ENCODE data around the gene PMVK.
A peak's percentile ranks its signal among the peaks of the same experiment; 100 is the strongest.

GRCh38 chr1:154962156-154962749 is 25.7 kb upstream of the PMVK start:
- TF ChIP-seq SPI1 (IDR thresholded peaks at IDR 0.05; ENCODE audit: low read depth, low read length): no peak
- TF ChIP-seq POLR2AphosphoS5 (IDR thresholded peaks at IDR 0.05; ENCODE audit: low read depth, low read length): peak; percentile 35; the same call in 1 of the 2 replicates
- TF ChIP-seq PAX5 (IDR thresholded peaks at IDR 0.05; ENCODE audit: insufficient read depth, low read length, severe bottlenecking): no peak
- TF ChIP-seq POLR2A (IDR thresholded peaks at IDR 0.05; ENCODE audit: low read depth, low read length): 0 out of 2 replicates have a peak, but pooled peaks have one; percentile 4
- no peak for TF ChIP-seq TAF1 (IDR thresholded peaks at IDR 0.05; ENCODE audit: low read depth, low read length)

Data from GM12891 (cell line).